Hepatocyte (in vitro differentiated cells): ENCODE results near the gene PDZK1IP1. TPM values are rescaled to one million over a fixed set of nuclear protein-coding genes. Genes with fewer than 3 reads are reported as not detected.

Experiments used
- DNase-seq: peaks from one replicate; pipeline ENCODE4 v3.0.0-alpha.2; 2016; ENCODE audit warnings: low spot score
- H2AFZ ChIP-seq: fragments of 200-600 bp; sonication (generic); 2 replicates; pipeline ENCODE4 v1.6.0; 2016; ENCODE audit warnings: antibody characterized with exemption, mild to moderate bottlenecking
- H3K27ac ChIP-seq: fragments of 200-600 bp; sonication (generic); 2 replicates; pipeline ENCODE4 v1.5.1; 2016; ENCODE audit warnings: mild to moderate bottlenecking
- H3K27me3 ChIP-seq: fragments of 200-600 bp; sonication (generic); 2 replicates; pipeline ENCODE4 v1.6.1; 2016
- H3K36me3 ChIP-seq: fragments of 200-600 bp; sonication (generic); replicated peaks from 2 replicates; pipeline ENCODE4 v1.5.1; 2016; ENCODE audit warnings: low read depth; ENCODE audit not compliant: insufficient read depth
- H3K4me1 ChIP-seq: fragments of 200-600 bp; sonication (generic); 2 replicates; pipeline ENCODE4 v1.5.1; 2016; ENCODE audit warnings: mild to moderate bottlenecking, moderate library complexity; ENCODE audit not compliant: insufficient read depth
- H3K4me2 ChIP-seq: fragments of 200-600 bp; sonication (generic); 2 replicates; pipeline ENCODE4 v1.6.0; 2016
- H3K4me3 ChIP-seq: fragments of 200-600 bp; sonication (generic); 2 replicates; pipeline ENCODE4 v1.5.1; 2016; ENCODE audit warnings: mild to moderate bottlenecking
- H3K79me2 ChIP-seq: fragments of 200-600 bp; sonication (generic); 2 replicates; pipeline ENCODE4 v1.6.0; 2017; ENCODE audit warnings: mild to moderate bottlenecking
- H3K9me2 ChIP-seq: fragments of 200-600 bp; sonication (generic); replicated peaks from 2 replicates; pipeline ENCODE4 v1.6.0; 2017; ENCODE audit warnings: mild to moderate bottlenecking; ENCODE audit not compliant: insufficient read depth
- H3K9me3 ChIP-seq: fragments of 200-600 bp; sonication (generic); 2 replicates; pipeline ENCODE4 v1.5.1; 2016; ENCODE audit warnings: low read depth, mild to moderate bottlenecking
- H4K20me1 ChIP-seq: fragments of 200-600 bp; sonication (generic); 2 replicates; pipeline ENCODE4 v1.6.0; 2016; ENCODE audit warnings: mild to moderate bottlenecking; ENCODE audit not compliant: insufficient read depth, poor library complexity, severe bottlenecking
- CTCF ChIP-seq: fragments of 200-600 bp; sonication (generic); IDR thresholded peaks from 2 replicates; pipeline ENCODE4 v1.5.1; 2016; ENCODE audit warnings: antibody characterized with exemption, mild to moderate bottlenecking; ENCODE audit not compliant: poor library complexity
- EZH2 ChIP-seq: fragments of 200-600 bp; sonication (generic); IDR thresholded peaks from 2 replicates; pipeline ENCODE4 v1.6.1; 2016; ENCODE audit warnings: antibody characterized with exemption, mild to moderate bottlenecking, borderline replicate concordance
- EZH2phosphoT487 ChIP-seq: fragments of 200-600 bp; sonication (generic); IDR thresholded peaks from one replicate; pipeline ENCODE4 v1.6.1; 2018; ENCODE audit warnings: antibody characterized with exemption, mild to moderate bottlenecking, low read depth, moderate library complexity; ENCODE audit not compliant: unreplicated experiment, severe bottlenecking
- WGBS: methylation state at CpG from one replicate; pipeline ENCODE4 v1.1.6; 2016; ENCODE audit warnings: low lambda C conversion rate; ENCODE audit errors: missing lambda C conversion rate; 5-methylcytosine and 5-hydroxymethylcytosine counted together
- polyA plus RNA-seq: library from polyadenylated mRNA; unstranded; fragments of >200 nt; fragmentation: Nextera tagmentation; extraction: Ambion mirVana; gene quantifications from 2 replicates; pipeline ENCODE4 v1.2.1, GENCODE V29; 2016
- total RNA-seq: library from RNA; depleted of rRNA; stranded (reverse); fragments of >200 nt; gene quantifications from 2 replicates; pipeline ENCODE4 v1.2.3, GENCODE V29; 2014

Gene PDZK1IP1
- total and polyA plus RNA-seq, 2 experiments from 2014 or later = 0.37 to 0.71 TPM

GRCh38 chr1:47210666-47211065, 20.8 kb upstream of the PDZK1IP1 start:
- H4K20me1 ChIP-seq = no peaks in the 10 kb centered on the region
- no peak overlapping the region for H3K27ac ChIP-seq
- no peak for DNase-seq
- no peaks in the 10 kb centered on the region for H3K79me2 ChIP-seq
- H3K4me2 ChIP-seq = no peak overlapping the region
- peaks cover 1% of the 10 kb centered on the region for H3K4me1 ChIP-seq
- no peak for TF ChIP-seq CTCF
- no peak for TF ChIP-seq EZH2phosphoT487
- TF ChIP-seq EZH2 = no peak
- no peak overlapping the region for H3K4me3 ChIP-seq
- H3K9me2 ChIP-seq = no peaks in the 10 kb centered on the region
- H2AFZ ChIP-seq = no peak overlapping the region
- no peaks in the 10 kb centered on the region for H3K36me3 ChIP-seq
- WGBS = 70% methylated on average over 3 of the region's 3 CpGs
- peaks cover 26% of the 10 kb centered on the region for H3K27me3 ChIP-seq
- H3K9me3 ChIP-seq = no peaks in the 10 kb centered on the region

- Histone ChIP-seq H3K27me3 (peaks cover 26% of the 10 kb centered on the region), H3K27ac (no peak overlapping the region), H3K36me3 (no peaks in the 10 kb centered on the region), H3K4me1 (no peaks in the 10 kb centered on the region), H3K79me2 (no peaks in the 10 kb centered on the region), H2AFZ (no peak overlapping the region), H4K20me1 (no peaks in the 10 kb centered on the region), H3K4me3 (no peak overlapping the region), H3K9me3 (no peaks in the 10 kb centered on the region), H3K4me2 (no peak overlapping the region), H3K9me2 (no peaks in the 10 kb centered on the region)
- WGBS = 53% methylated on average over 3 of the region's 3 CpGs
- DNase-seq = no peak
- no peak for TF ChIP-seq EZH2phosphoT487
- TF ChIP-seq EZH2 = no peak
- no peak for TF ChIP-seq CTCF
Observed at GRCh38 chr1:47209725-47210325, 20.0 kb upstream of the PDZK1IP1 start.

- H2AFZ ChIP-seq = no peak overlapping the region
- no peaks in the 10 kb centered on the region for H3K9me3 ChIP-seq
- no peak overlapping the region for H3K27ac ChIP-seq
- no peak overlapping the region for H3K4me2 ChIP-seq
- no peak for DNase-seq
- no peaks in the 10 kb centered on the region for H3K4me1 ChIP-seq
- no peak overlapping the region for H3K4me3 ChIP-seq
- H3K79me2 ChIP-seq = no peaks in the 10 kb centered on the region
- no peak for TF ChIP-seq EZH2
- no peak for TF ChIP-seq EZH2phosphoT487
- H3K27me3 ChIP-seq = peaks cover 26% of the 10 kb centered on the region
- no peaks in the 10 kb centered on the region for H4K20me1 ChIP-seq
- 59% methylated on average over 8 of the region's 8 CpGs for whole genome bisulfite sequencing
- no peaks in the 10 kb centered on the region for H3K9me2 ChIP-seq
- no peaks in the 10 kb centered on the region for H3K36me3 ChIP-seq
Observed at GRCh38 chr1:47209091-47209490, 19.3 kb upstream of the PDZK1IP1 start.

GRCh38 chr1:47208374-47208850, 18.6 kb upstream of the PDZK1IP1 start:
- H3K9me2 ChIP-seq = no peaks in the 10 kb centered on the region
- no peak overlapping the region for H3K4me2 ChIP-seq
- no peak overlapping the region for H2AFZ ChIP-seq
- H3K9me3 ChIP-seq = no peaks in the 10 kb centered on the region
- DNase-seq = no peak
- 32% methylated on average over 11 of the region's 11 CpGs for whole genome bisulfite sequencing
- H3K27me3 ChIP-seq = peaks cover 29% of the 10 kb centered on the region
- no peak overlapping the region for H3K4me3 ChIP-seq
- no peaks in the 10 kb centered on the region for H3K4me1 ChIP-seq
- no peaks in the 10 kb centered on the region for H3K79me2 ChIP-seq
- TF ChIP-seq EZH2 (no peak), CTCF (no peak), EZH2phosphoT487 (no peak)
- no peaks in the 10 kb centered on the region for H3K36me3 ChIP-seq
- H4K20me1 ChIP-seq = no peaks in the 10 kb centered on the region
- no peak overlapping the region for H3K27ac ChIP-seq
